Activated naive CD8-positive, alpha-beta T cell treated with anti-CD3 and anti-CD28 coated beads for 36 hours (primary cell): ENCODE measurements around the gene TSPAN32. TPM values are rescaled to one million over a fixed set of nuclear protein-coding genes. Genes with fewer than 3 reads are reported as not detected.
"Not testable (repeated sequence)": the region's sequence is repeated elsewhere in the genome, so short reads cannot be mapped to it uniquely, and the experiment has no call there.

Experiments used
- DNase-seq: peaks from one replicate; pipeline ENCODE4 v3.0.0; 2021
- H3K27ac Mint-ChIP-seq: one replicate; pipeline ENCODE4 v1.8.0; 2022; ENCODE audit warnings: mild to moderate bottlenecking, moderate library complexity, mixed read lengths
- H3K27me3 Mint-ChIP-seq: one replicate; pipeline ENCODE4 v1.8.0; 2022; ENCODE audit warnings: mild to moderate bottlenecking, mixed read lengths
- H3K36me3 Mint-ChIP-seq: one replicate; pipeline ENCODE4 v1.8.0; 2021; ENCODE audit warnings: mild to moderate bottlenecking, mixed read lengths
- H3K4me1 Mint-ChIP-seq: one replicate; pipeline ENCODE4 v1.8.0; 2021; ENCODE audit warnings: mixed read lengths
- H3K4me3 Mint-ChIP-seq: one replicate; pipeline ENCODE4 v1.8.0; 2022; ENCODE audit warnings: mild to moderate bottlenecking, moderate library complexity, mixed read lengths
- H3K9me3 Mint-ChIP-seq: one replicate; pipeline ENCODE4 v1.8.0; 2022; ENCODE audit warnings: mixed read lengths
- total RNA-seq, 2 experiments: library from RNA; stranded (reverse); gene quantifications; one replicate each; pipeline ENCODE4 v1.2.3, GENCODE V29; 2021

The TSPAN32 gene
- total RNA-seq, 2 experiments from 2014 or later: 5.4 to 5.5 TPM

DNA sequence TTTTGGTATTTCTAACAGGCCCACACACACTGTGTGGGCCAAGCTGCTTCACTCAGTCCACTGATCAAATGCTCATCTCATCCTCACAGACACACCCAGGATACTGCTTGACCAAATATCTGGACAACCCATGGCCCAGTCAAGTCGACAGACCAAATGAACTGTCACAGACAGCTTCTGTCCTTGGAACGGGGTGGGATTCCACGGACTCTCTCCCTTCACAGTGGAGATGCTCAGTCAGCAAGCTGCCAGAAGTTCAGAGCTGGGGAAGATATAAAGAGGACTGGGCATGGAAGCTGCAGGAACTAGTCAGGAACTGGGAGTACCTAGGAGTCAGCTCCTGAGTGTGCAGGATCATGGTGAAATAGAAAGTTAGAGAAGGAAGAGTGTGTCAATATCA lies 40.7 kb downstream of the TSPAN32 start:
- Mint-ChIP-seq H3K9me3 (peaks cover 3% of the 10 kb centered on the region), H3K27me3 (peaks cover 12% of the 10 kb centered on the region), H3K36me3 (no peaks in the 10 kb centered on the region), H3K4me1 (no peaks in the 10 kb centered on the region), H3K27ac (no peak overlapping the region), H3K4me3 (no peak overlapping the region)
- no peak for DNase-seq

DNA sequence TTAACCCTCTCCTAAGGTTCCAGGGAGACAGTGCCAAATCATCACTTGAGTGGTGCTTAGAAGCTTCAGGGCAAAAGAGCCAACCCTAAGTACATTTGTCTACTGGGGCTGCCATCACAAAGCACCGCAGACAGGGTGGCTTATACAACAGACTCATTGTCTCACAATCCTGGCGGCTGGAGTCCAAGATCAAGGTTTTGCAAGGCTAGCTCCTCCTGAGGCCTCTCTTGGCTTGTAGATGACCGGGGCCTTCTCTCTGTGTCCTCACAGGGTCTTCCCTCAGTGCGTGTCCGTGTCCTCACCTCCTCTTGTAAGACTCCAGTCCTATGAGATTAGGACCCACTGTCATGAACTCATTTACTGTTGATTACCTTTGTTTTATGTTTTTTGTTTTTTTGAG lies 41.2 kb downstream of the TSPAN32 start:
- no peak overlapping the region for H3K27ac Mint-ChIP-seq
- peaks cover 3% of the 10 kb centered on the region for H3K9me3 Mint-ChIP-seq
- no peaks in the 10 kb centered on the region for H3K36me3 Mint-ChIP-seq

DNA sequence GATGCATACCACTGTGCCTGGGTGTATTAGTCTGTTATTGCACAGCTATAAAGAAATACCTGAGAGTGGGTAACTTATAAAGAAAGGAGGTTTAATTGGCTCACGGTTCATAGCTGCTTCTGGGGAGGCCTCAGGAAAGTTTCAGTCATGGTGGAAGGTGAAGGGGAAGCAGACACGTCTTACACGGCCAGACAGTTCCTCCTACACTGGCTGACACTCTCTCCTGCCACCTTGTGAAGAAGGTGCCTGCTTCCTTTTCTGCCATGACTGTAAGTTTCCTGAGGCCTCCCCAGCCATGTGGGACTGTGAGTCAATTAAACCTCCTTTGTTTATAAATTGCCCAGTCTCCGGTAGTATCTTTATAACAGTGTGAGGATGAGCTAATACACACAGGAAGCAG lies 41.7 kb downstream of the TSPAN32 start:
- Mint-ChIP-seq H3K27ac (no peak overlapping the region), H3K27me3 (peaks cover 4% of the 10 kb centered on the region), H3K4me3 (no peak overlapping the region), H3K36me3 (no peaks in the 10 kb centered on the region), H3K9me3 (peaks cover 5% of the 10 kb centered on the region), H3K4me1 (no peaks in the 10 kb centered on the region)
- no peak for DNase-seq

More for the DNA sequence above, 41.2 kb downstream of the TSPAN32 start:
- Mint-ChIP-seq H3K4me1 (no peaks in the 10 kb centered on the region), H3K27me3 (peaks cover 8% of the 10 kb centered on the region), H3K4me3 (no peak overlapping the region)
- no peak for DNase-seq

DNA sequence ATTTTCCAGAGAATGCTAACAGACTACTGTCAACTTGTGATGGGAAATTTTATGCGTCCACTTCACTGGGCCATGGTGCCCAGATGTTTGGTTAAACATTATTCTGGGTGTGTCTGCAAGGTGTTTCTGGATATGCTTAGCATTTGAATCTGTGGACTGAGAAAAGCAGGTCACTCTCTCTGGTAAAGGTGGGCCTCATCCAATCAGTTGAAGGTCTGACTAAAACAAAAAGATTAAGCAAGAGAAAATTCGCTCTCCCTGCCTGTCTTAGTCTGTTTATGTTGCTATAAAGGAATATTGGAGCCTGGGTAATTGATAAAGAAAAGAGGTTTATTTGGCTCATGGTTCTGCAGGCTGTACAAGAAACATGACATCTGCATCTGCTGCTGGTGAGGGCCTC lies 43.2 kb downstream of the TSPAN32 start:
- H3K27me3 Mint-ChIP-seq: no peaks in the 10 kb centered on the region
- no peak for DNase-seq
- peaks cover 12% of the 10 kb centered on the region for H3K9me3 Mint-ChIP-seq
- H3K36me3 Mint-ChIP-seq: peaks cover 1% of the 10 kb centered on the region
- no peak overlapping the region for H3K27ac Mint-ChIP-seq
- no peaks in the 10 kb centered on the region for H3K4me1 Mint-ChIP-seq
- no peak overlapping the region for H3K4me3 Mint-ChIP-seq

DNA sequence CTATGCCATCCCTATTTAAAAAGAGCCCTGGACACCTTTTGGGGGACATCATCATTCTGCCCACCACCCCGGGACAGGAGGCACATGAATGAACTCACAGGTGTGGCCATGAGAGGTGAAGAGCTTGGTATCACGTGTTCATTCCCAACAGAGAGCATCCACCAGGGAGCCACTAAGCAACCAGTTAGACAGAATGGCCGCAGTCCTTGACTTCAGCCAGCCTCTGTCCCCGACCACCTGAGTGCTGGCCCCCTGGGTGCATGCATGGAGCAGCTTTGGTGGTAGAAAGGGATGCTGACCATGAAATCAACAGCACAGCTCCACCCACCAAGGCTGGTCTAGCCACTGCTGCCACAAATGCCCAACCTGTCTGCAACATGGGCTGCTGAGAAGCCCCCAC lies 44.2 kb downstream of the TSPAN32 start:
- Mint-ChIP-seq H3K27me3 (no peaks in the 10 kb centered on the region), H3K4me3 (no peak overlapping the region), H3K27ac (no peak overlapping the region), H3K36me3 (peaks cover 1% of the 10 kb centered on the region), H3K4me1 (no peaks in the 10 kb centered on the region), H3K9me3 (peaks cover 12% of the 10 kb centered on the region)
- DNase-seq: no peak

DNA sequence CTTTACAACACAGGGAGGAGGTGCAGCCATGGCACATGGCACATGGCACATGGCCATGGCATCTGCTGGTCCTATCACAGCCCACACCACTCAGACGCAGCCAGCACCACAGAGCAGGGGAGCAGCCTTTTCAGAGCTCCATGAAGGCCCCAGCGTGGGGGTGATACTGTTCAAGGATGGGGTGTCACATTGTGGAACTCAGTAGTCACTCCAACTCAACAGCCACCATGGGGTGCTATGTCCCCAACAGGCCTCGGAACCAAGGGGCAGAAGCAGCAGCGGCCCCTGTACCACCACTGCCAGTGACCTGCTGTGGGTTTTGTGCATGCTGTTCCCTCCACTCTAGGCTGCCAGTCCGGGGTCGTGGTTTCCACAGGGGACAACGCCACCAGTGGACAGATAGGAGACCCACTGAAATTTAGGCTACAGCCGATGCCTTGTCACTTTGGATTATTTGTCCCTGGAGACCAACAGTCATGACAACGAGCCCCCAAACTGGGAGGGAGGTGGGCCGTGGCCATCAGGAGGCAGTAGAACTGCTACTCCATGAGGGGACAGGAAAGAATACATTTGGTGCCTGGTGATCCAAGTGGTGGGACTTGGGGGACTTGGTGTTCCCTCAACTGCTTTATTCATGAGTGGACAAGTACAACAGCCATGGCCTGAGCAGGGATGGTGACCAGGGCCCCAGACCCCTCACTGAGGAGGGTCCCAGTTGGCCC lies 44.9 kb downstream of the TSPAN32 start:
- peaks cover 12% of the 10 kb centered on the region for H3K9me3 Mint-ChIP-seq
- no peaks in the 10 kb centered on the region for H3K4me1 Mint-ChIP-seq
- DNase-seq: no peak
- no peaks in the 10 kb centered on the region for H3K27me3 Mint-ChIP-seq
- H3K36me3 Mint-ChIP-seq: peaks cover 1% of the 10 kb centered on the region
- H3K4me3 Mint-ChIP-seq: no peak overlapping the region
- H3K27ac Mint-ChIP-seq: no peak overlapping the region

DNA sequence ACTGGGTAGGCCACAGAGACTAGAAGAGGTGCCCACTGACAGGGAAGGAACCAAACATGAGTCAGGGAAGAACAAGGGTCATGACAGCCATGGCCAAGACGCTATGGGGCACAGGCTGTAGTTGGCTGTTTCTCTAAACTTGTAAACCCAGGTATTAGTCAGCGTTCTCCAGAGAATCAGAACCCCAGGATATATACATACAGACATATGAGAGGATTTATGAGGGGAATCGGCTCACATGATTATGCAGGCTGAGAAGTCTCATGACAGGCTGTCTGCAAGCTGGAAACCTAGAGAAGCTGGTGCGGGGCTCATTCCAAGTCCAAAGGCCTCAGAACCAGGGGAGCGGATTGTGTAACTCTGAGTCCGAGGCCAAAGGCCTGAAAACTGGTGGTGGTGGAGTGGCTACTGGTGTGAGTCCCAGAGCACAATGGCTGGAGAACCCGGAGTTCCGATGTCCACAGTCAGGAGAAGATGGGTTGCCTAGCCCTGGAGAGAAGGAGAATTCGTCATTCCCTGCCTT lies 45.6 kb downstream of the TSPAN32 start:
- Mint-ChIP-seq H3K9me3 (peaks cover 11% of the 10 kb centered on the region), H3K27me3 (no peaks in the 10 kb centered on the region), H3K27ac (no peak overlapping the region), H3K4me1 (no peaks in the 10 kb centered on the region), H3K36me3 (peaks cover 1% of the 10 kb centered on the region), H3K4me3 (no peak overlapping the region)
- DNase-seq: no peak

DNA sequence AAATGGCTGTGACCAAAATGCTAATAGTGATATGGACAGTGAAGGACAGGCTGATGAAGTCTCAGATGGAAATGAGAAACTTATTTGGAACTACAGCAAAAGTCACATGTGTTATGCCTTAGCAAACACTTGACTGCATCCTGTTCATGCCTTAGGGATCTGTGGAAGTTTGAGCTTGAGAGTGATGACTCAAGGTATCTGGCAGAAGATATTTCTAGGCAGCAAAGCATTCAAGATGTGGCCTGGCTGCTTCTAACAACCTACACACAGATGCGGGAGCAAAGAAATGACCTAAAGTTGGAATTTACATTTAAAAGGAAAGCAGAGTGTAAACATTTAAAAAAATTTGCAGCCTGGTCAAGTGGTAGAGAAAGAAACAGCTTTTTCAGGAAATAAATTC lies 47.2 kb downstream of the TSPAN32 start:
- H3K9me3 Mint-ChIP-seq: peaks cover 8% of the 10 kb centered on the region
- no peak overlapping the region for H3K27ac Mint-ChIP-seq
- no peak overlapping the region for H3K4me3 Mint-ChIP-seq
- peaks cover 1% of the 10 kb centered on the region for H3K36me3 Mint-ChIP-seq
- DNase-seq: no peak
- no peaks in the 10 kb centered on the region for H3K27me3 Mint-ChIP-seq
- H3K4me1 Mint-ChIP-seq: no peaks in the 10 kb centered on the region

DNA sequence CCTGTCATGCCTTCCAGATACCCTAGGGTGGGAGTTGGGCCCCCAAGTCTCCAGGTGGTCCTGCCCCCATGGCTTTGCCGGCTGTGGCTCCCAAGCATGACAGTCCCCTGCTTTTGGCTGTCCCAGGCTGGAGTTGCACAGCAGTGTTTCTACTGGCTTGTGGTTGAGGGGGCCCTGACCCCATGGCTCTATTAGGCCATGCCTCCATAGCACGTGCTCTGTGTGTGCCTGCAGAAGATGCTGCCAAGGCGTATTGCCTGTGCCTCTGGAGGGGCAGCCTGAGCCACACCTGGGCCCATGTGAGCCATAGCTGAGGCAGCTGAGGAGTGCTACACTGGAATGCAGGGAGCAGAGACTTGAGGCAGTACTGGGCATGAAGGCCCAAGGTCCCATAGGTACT lies 49.9 kb downstream of the TSPAN32 start:
- Mint-ChIP-seq H3K9me3 (peaks cover 8% of the 10 kb centered on the region), H3K4me1 (no peaks in the 10 kb centered on the region), H3K27ac (no peak overlapping the region), H3K36me3 (peaks cover 1% of the 10 kb centered on the region), H3K4me3 (no peak overlapping the region), H3K27me3 (no peaks in the 10 kb centered on the region)
- DNase-seq: no peak

DNA sequence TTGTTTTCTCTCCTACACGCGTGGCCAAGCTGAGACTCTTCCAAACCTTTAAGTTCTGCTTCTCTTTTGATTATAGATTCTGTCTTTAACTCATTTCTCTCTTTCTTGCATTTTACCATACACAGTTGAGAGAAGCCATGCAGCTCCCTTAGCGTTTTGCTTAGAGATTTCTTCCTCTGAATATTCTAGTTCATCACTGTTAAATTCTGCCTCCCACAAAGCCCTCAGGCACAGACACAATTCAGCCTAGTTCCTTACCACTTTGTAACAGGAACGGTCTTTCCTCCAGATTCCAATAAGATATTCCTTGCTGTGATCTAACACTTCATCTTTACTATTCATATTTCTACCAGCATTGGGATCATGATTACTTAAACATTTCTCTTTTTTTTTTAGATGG lies 50.6 kb downstream of the TSPAN32 start:
- Mint-ChIP-seq H3K4me1 (no peaks in the 10 kb centered on the region), H3K36me3 (peaks cover 1% of the 10 kb centered on the region), H3K27me3 (no peaks in the 10 kb centered on the region), H3K9me3 (peaks cover 8% of the 10 kb centered on the region), H3K27ac (no peak overlapping the region), H3K4me3 (no peak overlapping the region)
- no peak for DNase-seq

DNA sequence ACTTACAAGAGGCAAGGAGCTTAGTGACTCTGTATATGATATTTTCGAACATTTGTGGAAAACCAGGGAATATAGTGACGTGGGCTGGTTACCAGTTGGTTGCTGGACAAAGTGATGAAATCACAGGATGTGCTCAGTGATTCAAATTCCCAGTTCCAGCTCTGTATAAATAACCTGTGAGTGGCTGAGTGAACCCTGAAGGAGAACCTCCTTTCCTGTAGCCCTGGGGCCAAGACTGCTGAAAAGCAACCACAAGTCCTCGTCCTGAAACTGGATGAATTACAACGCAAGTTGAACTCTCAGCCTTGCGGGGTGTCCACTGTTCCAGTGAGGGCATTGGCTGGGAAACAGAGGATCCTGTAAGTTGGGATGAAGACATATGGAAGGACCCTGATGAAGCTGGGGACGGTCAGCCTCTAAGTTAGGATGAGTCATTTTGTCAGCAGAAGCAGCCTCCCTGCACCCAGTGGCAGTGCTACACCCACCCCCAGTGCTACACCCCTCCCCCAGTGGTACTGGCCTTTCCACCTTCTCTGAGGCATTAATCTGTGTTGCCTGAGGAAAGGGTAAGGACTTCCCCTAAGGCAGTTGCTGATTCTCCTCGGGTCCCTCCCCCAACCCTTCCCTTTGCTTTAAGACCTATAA lies 53.3 kb downstream of the TSPAN32 start:
- no peaks in the 10 kb centered on the region for H3K9me3 Mint-ChIP-seq
- DNase-seq: no peak
- H3K4me1 Mint-ChIP-seq: no peaks in the 10 kb centered on the region
- no peak overlapping the region for H3K27ac Mint-ChIP-seq
- no peaks in the 10 kb centered on the region for H3K27me3 Mint-ChIP-seq
- H3K4me3 Mint-ChIP-seq: no peak overlapping the region
- H3K36me3 Mint-ChIP-seq: no peaks in the 10 kb centered on the region

DNA sequence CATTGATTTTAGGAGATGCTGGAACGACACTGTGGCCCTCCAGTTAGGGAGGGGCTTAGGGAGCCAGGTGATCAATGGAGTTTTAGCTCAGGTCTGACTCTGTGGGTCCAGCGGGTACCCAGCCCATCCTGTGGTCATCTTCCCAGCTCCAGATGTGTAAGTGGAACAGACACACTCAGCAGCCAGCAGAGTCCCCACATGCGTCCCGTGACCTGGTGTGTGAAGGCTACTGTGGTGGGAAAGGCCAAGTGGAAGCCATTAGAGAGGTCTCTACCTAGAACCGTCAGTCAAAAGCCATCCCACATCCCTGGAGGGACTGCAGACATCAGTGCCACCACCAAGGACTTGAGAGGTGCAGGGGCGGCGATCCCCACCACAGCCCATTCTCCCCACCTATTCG lies 55.4 kb downstream of the TSPAN32 start:
- no peak overlapping the region for H3K27ac Mint-ChIP-seq

DNA sequence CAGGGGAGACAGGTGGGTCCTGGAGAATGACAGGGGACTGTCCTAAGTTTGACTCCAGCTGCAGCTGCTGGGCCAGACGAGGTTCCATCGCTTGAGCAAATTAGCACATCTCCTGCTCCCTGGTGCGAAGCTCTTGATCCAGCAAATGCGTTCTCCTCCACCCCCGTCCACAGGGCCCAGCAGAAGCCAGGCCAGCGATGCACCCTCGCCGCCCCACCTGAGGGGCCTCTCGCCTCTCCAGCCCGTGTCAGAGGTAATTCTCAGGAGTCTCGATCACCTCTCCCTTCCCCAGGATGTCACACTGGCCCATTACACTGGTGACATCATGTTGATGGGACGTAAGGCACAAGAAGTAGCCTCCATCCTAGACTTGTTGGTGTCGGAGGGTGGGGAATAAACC lies 55.8 kb downstream of the TSPAN32 start:
- not testable (repeated sequence) for H3K4me1 Mint-ChIP-seq, H3K4me3 Mint-ChIP-seq, DNase-seq, H3K36me3 Mint-ChIP-seq, H3K27me3 Mint-ChIP-seq, H3K27ac Mint-ChIP-seq, H3K9me3 Mint-ChIP-seq

More for the DNA sequence above, 55.4 kb downstream of the TSPAN32 start:
- H3K27me3 Mint-ChIP-seq: no peaks in the 10 kb centered on the region
- no peaks in the 10 kb centered on the region for H3K36me3 Mint-ChIP-seq
- no peak for DNase-seq
- H3K4me1 Mint-ChIP-seq: no peaks in the 10 kb centered on the region
- no peaks in the 10 kb centered on the region for H3K9me3 Mint-ChIP-seq
- H3K4me3 Mint-ChIP-seq: no peak overlapping the region

DNA sequence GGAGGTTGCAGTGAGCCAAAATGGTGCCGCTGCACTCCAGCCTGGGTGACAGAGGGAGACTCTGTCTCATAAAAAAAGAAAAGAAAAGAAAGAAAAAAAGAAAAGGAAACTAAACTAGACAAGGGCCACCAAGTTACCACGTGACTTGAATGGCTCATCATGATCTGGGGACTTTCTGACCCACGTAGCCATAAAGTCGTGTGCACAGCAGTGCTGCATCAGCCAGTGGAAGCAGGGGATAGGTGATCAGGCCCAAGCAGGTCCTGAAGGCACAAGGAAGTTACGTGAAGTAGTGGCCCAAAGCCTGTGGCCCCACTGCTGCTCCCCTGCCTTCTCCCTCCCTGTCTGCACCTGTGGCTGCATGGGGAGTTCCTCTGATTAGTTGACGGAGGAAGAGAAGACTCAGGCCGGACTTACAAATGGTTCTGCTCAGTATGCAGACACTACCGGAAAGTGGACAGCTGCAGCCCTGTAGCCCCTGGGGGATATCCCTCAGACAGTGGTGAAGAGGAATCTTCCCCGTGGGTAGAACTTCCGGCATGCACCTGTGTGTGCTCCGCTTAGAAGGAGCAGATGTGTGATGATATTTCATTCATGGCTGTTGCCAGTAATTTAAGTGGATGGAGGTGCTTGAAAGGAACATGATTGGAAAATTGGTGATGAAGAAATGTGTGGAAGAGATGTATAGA lies 57.1 kb downstream of the TSPAN32 start:
- H3K27ac Mint-ChIP-seq: no peak overlapping the region

DNA sequence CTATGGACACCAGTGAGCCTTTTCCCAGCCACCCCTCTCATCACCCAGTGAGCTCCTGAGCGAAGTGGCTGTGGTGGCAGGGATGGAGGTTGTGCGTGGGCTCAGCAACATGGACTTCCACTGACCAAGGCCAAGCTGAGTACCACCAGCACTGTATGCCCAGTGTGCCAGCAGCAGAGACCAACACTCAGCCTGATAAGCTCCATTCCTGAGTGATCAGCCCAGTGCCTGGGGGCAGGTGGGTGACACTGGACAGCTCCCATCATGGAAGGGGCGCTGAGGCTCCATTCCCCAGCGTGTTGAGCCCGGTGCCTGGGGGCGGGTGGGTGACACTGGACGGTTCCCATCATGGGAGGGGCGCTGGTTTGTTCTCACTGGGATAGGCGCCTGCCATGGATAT lies 57.7 kb downstream of the TSPAN32 start:
- Mint-ChIP-seq H3K36me3 (no peaks in the 10 kb centered on the region), H3K9me3 (no peaks in the 10 kb centered on the region), H3K4me1 (no peaks in the 10 kb centered on the region), H3K4me3 (no peak overlapping the region), H3K27ac (no peak overlapping the region), H3K27me3 (no peaks in the 10 kb centered on the region)
- DNase-seq: no peak

More for the DNA sequence above, 57.1 kb downstream of the TSPAN32 start:
- no peak overlapping the region for H3K4me3 Mint-ChIP-seq
- H3K4me1 Mint-ChIP-seq: no peaks in the 10 kb centered on the region
- H3K36me3 Mint-ChIP-seq: no peaks in the 10 kb centered on the region
- no peaks in the 10 kb centered on the region for H3K9me3 Mint-ChIP-seq
- DNase-seq: no peak
- no peaks in the 10 kb centered on the region for H3K27me3 Mint-ChIP-seq
